GM19328 (cell line): ENCODE data around the gene SPPL3.
"Not testable (repeated sequence)": the region's sequence is repeated elsewhere in the genome, so short reads cannot be mapped to it uniquely, and the experiment has no call there.

Experiments used
- ATAC-seq: cut with Tn5 transposase; IDR thresholded peaks from one replicate; pipeline ENCODE4 v1.9.1; 2021; ENCODE audit warnings: mild to moderate bottlenecking, moderate library complexity; ENCODE audit not compliant: unreplicated experiment

Gene SPPL3

DNA sequence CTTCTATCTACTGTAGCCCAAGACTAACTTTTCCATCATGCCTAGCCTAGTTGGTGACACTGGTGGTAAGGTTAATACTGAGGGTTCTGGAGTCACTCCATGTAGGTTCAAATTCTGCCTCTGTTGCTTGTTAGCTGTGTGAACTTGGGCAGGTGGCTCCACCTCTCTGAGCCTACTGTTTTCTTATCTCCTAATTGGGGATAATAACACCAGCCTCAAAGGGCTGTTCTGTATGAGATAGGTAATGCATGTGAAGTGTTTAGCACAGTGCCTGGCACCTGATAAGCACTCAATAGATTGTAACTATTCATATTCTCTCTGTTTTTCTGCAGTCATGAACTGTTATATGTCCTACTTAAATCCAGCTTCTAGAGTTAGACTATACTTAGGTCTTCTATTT is 17.5 kb upstream of the SPPL3 start:
- ATAC-seq: no peak

DNA sequence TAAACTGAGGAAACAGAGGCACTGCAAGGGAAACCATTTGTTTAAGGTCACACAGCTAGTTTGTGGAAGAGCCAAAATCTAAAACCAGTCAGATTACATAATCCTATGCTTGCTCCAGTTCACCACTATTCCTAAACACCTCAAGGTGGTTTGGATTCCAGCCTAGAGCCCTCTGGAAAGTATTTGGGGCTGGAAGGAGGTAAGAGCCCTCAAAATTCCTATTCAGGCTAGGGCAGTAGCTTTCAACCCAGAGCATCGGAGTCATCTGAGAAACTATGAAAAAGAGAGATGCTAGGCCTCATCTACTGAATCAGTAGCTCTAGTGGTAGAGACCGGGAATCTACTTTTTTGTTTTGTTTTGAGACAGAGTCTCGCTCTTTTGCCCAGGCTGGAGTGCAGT is 16.0 kb upstream of the SPPL3 start:
- no peak for ATAC-seq

DNA sequence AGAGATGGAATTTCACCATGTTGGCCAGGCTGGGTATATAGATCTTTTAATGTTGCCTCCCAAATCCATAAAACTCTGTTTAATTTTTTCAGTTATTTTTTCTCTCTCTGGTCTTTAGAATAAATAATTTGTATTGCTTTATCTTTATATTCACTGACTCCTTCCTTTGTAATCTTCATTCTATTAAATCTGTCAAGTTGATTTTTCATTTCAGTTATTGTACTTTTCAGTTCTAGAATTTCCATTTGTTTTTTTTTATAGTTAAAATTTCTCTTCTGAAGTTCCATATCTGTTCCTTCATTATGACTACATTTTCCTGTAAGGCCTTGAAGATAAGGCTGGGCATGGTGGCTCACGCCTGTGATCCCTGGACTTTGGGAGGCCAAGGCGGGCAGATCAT is 13.6 kb upstream of the SPPL3 start:
- ATAC-seq: no peak

DNA sequence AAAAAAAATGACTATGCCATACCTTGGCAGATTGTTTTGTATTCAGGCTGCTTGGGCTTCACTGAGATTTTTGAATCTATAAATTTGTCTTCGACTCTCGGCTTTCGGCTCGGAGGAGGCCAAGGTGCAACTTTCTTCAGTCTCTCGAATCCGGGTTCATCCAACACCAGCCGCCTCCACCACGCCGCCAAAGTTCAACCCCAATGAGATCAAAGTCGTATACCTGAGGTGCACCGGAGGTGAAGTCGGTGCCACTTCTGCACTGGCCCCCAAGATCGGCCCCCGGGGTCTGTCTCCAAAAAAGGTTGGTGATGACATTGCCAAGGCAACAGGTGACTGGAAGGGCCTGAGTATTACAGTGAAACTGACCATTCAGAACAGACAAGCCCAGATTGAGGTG is 12.4 kb upstream of the SPPL3 start:
- no peak for ATAC-seq

DNA sequence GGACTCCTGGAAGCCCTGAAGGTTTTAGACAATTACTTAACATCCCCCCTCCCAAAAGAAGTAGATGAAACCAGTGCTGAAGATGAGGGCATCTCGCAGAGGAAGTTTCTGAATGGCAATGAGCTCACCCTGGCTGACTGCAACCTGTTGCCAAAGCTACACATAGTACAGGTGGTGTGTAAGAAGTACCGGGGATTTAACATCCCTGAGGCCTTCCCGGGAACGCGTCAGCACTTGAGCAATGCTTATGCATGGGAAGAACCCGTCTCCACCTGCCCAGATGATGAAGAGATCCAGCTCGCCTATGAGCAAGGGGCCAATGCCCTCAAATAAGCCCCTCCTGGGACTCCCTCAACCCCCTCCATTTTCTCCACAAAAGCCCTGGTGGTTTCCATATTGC is 10.6 kb upstream of the SPPL3 start:
- ATAC-seq: no peak

DNA sequence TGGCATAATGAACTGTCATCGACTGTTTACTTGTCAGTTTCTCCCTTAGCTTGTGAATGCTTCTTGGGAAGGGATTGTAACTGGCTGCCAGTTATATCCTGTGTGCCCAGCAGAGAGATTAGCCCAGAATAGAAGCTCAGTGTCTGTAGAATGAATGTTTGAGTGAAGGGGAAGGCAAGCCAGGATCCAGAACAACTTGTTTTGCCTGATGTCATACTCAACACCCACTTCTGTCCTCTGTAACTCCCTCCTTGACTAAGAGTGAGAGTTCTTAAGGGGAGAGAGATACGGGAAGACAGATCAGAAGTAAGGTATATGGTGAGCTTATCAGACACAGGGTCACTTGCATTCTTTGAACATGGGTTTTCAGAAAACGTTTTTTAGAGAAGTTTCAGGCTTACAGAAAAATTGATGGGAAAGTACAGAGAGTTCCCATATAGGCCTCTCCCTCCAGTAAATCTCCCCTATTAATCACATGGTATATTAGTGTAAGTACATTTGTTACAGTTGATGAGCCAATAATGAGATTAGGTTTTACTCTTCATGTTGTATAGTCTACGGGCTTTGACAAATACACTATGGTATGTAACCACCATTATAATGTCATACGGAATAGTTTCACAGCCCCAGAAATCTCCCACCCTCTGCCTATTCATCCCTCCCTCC is 5.6 kb upstream of the SPPL3 start:
- no peak for ATAC-seq

DNA sequence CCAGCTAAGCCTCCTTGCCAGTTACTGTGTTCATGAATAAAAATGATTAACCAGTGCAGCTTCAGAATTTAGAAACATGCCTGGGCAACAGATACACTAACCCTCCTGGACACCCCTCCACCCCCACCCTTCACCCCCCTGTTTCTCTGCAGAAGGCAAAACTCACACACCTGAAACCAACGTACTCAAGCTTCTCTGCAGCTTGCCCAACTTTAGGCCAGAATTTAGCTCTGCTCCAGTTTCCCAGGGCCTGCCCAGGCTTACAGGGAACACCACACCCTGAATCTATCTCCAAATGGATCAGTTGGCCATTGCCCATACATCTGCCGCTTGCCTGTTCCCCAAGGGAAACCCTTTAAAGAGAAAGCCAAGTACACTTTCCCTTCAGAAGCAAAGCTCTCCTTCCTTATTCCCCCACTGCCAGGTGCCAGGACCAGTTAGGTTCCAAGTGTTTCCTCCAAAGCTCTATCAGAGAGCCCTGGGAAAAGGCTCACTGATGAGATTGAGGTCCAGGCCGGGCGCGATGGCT is 1.8 kb upstream of the SPPL3 start:
- no peak for ATAC-seq

DNA sequence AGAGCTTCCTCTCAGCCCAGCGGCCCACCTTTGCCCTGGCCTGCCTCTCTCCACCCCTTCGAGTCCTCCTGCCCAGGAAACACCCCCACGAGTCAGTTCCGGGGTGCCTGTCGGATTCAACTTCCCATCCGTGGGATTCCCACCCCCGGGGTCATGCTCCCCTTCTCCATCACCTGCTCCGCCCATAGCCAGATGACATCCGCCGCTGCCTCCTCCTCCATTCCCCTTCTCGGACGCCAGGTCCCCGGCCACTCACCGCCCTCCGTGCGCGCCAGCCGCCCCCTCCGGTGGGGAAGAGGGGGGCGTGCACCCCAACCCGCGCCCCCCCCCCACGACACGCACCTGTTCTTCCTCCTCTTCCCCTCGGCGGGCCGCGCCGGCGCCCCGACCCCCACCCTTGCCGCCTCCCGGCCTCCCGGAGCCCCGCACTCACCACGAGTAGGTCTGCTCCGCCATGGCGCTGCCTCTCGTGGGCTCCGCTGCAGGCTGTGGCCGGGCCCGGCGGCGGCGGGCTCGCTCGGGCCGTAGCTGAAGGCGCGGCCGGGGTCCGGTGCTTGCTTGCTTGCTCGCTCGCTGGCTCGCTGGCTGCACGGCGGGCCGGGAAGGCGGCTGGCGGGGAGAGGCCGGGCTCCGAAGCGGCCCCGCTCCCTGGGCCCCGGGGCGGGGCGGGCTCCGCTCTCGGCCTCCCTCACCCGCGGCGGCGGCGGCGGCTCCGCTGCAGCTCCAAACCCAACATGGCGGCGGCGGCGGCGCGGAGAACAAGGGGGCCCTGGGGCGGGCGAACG is 554 bp downstream of the SPPL3 start:
- ATAC-seq: peak; percentile 35

DNA sequence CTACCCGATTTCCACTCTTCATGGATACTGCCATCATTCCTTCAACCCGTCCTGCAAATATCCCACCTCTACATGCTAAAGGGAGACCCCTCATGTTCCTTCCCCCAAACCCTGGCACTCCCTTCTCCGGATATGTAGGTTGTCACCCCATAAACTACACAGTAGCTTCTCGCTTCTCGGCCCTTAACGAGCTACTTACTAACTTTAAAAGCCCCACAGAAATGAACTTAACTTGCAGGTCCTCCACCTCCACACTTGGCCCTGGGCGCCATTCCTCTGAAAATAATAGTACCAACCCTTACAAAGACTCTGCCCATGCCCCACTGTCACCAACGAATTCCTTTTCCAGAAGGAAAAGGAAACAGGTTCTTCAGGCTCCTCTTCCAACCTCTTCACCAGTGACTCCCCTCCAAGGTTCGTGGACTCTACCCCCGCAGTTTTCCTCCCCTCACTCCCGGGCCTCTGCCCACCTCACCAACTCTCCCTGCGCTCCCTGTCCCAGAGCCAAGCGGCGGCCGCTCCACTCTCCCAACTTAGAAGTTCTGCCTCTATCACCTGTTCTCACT is 1.2 kb downstream of the SPPL3 start:
- no peak for ATAC-seq

DNA sequence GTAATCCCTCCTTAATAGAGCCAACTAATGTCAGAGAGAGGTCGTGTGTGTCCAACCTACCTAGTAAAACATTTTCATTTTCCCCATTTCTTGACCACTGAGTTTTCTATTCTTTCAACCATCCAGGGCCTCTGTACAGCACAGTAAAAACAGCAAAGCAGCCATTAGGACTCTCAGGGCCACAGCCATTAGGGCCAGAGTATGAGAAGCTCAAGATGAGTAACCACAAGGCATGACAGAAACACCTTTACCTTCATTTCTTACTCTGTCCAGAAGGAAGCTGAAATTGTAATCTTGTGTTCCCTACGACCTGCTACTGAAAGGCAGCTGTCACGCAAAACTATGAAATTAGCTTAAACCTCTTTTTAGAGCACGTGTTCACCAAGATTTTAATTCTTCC is 2.3 kb downstream of the SPPL3 start:
- ATAC-seq: no peak

DNA sequence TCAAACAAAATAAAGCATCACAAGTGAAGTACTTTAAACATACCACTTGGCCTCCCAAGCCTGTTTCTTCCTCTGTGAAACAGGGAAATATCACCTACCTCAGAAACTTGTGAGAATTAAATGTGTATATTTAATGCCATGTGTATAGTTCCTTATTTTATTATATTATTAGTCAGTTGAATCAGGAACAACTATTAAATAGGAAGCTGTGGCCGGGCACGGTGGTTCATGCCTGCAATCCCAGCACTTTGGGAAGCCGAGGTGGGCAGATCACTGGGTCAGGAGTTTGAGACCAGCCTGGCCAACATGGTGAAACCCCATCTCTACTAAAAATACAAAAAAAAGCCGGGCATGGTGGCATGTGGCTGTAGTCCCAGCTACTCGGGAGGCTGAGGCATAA is 3.1 kb downstream of the SPPL3 start:
- not testable (repeated sequence) for ATAC-seq

DNA sequence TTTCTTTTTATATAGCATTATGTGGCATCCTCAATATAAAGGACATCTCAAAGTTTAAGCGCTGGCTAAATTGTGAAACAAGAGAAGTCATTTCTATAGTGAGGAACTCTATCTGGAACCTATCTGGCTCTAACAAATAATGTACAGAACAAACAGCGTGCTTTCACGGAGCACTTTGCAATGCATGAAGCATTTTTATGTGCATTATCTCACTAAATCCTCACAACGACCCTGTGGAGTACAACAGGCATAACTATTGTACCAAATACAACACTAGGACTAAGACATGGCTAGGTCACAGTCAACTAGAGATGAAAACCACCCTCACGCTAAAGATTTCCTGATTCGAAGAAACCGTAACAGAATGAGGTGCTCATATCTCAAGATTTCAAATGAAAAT is 8.6 kb downstream of the SPPL3 start:
- no peak for ATAC-seq

DNA sequence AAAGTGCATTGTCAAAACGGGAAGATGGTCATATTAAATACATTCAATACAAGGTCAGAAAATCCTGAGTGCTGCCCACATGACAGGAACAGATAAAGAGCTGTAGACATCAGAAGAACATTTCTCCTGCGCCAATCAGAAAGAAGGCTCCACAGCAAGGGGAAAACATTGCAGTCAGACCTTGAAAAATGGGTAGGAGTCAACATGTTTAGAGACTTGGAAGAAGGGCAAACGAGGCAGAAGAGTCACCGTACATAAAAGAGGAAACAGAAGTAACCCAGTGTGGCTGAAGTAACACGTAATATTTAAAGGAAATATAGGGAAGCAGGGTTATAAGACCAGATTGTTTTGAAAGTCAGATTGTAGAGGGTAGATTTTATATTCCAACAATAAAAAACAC is 11.9 kb downstream of the SPPL3 start:
- ATAC-seq: no peak

DNA sequence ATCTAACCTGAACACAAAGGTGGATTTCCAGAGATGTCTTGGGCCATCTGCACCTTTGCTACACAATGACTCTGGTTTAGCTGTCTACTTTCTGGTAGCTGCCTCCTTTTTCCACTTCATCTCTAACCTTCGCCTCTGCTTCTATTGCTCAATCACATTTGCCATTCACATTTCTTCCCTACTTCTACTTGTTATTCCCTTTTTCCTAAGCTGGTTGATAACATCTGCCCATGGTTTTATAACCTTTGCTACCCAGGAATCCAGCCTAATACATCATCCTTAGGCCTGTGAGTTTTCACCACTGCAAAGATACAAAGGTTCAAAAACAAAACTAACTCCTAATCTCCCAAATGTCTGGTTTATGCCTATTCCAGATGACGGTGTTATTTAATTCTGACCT is 13.2 kb downstream of the SPPL3 start:
- ATAC-seq: no peak

DNA sequence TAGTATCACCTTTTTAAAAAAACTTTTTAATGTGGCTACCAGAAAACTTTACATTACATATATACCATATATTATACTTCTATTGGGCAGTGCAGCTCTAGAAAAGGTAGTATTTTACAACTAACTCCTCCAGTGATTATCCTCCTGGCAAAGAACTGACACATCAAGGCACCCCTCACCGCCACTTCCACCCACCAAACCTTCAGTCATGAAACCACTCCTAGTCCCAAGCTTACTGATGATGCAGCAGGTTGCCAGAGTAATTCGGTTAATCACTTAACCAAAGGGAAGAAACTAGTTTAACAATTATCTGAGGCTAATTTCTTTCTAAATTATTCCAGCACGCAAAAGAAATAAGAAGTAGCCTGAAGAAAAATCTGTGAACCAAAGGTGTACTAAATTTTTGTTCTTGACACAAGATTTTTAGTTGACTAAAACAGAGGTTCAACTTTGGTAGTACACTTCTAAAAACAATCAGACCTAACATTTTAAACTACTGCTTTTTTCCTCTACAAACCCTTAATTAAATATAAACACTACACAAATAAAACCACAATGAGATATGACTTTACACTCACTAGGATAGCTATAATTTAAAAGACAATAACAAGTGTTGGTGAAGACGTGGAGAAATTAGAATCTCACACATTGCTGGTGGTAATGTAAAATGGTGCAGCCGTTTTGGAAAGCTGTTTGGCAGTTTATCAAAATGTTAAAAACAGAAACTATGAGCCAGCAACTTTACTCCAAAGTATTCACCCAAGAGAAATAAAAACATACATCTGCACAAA is 16.7 kb downstream of the SPPL3 start:
- no peak for ATAC-seq

DNA sequence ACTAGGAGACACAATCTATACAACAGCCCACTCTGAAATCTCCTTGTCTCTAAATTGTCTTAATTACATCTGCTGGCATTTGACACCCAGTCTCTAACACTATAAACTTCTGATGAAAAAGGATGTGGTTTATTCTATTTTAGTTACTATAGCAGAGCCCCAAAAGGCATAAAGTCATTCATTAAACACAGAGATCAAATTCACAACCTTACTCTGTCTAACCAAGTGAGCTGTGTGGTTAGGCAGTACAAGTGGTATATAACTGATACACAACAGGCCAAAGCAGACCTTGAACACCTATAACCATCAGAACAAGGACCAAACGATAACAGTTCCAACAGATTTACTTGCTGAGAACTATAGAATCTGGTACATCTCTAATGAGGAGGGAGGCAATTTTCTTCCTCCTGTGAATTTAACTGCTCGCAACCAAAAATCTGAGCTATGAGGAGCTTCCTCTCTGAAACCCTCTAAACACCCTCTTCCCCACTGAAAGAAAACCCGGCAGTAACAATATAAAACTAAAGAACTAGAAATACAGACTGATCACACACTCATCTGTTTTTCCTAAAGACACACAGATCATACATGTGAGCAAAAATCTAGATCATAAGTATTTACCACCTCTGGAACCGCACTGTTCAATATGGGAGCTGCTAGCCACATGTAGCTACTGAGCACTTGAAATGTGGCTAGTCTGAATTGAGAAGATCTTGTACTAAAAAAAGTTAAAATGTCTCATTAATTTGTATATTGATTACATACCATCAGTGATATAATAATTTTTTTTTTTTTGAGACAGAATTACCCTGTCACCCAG is 17.7 kb downstream of the SPPL3 start:
- ATAC-seq: no peak

DNA sequence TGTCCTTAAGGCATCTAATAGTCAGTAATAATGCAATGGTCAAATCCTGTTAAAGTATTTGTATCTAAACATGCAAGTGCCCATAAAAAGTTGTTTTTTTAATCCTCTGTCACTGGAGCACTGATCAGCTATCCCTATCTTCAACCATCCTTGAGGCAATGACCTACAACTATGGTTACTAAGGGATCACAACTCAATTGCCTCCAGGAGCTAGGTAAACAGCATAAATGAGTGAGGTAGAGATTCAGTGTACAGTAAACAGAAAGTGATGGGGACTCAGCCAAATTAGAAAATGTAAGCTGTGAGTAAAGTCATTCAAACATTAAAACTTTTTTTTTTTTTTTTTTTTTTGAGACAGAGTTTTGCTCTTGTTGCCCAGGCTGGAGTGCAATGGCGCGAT is 18.6 kb downstream of the SPPL3 start:
- no peak for ATAC-seq

DNA sequence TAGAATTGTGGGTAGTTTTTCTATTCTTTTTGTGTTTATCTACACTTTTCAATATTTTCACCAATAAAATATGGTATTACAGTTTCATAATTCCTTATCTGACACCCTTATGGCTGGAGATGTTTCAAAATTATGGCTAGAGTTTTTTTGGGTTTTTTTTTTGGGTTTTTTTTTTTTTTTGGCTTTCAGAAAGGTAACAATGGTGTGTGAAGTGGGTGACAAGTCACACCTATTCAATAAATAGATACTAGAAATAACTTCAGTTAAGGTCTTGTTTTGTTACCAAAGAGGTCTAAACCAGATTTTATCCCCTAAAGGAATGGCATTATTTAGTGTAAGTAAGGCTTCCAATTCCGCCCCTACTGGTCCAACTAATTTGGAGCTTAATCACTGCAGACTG is 19.5 kb downstream of the SPPL3 start:
- no peak for ATAC-seq

DNA sequence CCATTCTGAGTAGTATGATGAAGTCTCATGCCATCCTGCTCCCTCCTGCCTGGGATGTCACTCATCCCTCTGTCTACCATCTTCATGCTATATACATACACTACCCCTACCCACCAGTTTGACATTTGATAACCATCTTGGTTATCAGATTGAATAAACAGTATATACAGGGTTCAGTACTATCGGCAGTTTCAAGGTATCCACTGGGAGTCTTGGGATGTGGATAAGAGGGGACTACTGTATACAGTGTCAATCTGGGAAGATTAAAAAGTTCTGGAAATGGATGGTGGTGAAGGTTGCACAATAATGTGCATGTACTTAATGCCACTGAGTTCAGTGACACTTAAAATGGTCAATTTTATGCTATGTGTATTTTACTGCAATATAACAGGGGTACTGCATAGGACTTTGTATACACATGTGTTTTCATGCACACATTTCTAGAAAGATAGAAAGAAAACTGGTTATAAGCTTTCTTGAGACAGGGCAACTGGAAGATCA is 22.1 kb downstream of the SPPL3 start:
- no peak for ATAC-seq

DNA sequence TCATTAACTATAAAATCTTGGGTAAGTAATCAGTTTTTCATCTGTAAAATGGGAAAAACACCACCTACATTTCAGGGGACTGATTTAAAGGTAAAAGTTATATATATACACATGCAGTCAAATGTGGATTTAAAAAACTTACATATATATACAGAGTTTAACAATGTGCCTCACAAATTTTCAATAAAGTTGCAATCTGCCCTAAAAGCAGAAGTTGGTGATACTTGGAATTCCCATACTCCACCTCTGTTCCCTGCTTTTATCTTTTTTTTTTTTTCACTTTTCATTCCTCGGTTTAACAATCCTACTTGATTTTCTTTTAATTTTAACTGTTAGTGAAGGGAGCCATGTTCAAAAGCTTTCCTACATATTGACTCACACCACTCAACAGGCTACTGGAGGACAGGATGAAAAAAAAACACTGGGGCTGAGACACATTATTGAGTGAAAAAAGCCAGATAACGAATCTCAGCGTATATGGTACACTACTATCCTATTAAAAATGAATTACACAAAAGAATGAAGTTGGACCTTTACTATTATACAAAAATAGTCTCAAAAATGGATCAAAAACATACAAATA is 24.3 kb downstream of the SPPL3 start:
- no peak for ATAC-seq
